Omental fat pad (tissue), 4 donors: ENCODE data around the gene ARHGEF3. TPM values are rescaled to one million over a fixed set of nuclear protein-coding genes. Genes with fewer than 3 reads are reported as not detected.

Experiments used
- ATAC-seq: fragments of 150-250 bp; one replicate; pipeline ENCODE4 v1.9.1; 2016; ENCODE audit warnings: mild to moderate bottlenecking, moderate library complexity; ENCODE audit not compliant: low FRiP score
- DNase-seq: peaks from one replicate; pipeline ENCODE4 v3.0.0-alpha.2; 2019; ENCODE audit warnings: low spot score
- CTCF ChIP-seq, 3 donors: fragments of 450-650 bp; IDR thresholded peaks; one replicate each; pipeline ENCODE4 v1.5.1; 2016 to 2017; ENCODE audit warnings: antibody characterized with exemption in 3 of 3, mild to moderate bottlenecking in 3 of 3, moderate library complexity in 2 of 3
- total RNA-seq, 4 donors: library from RNA; depleted of rRNA; stranded (reverse); fragments of >200 nt; gene quantifications; one replicate each; pipeline ENCODE4 v1.1.0, GENCODE V29; 2016

The ARHGEF3 gene
- total RNA-seq, 4 donors from 2014 or later, result 16.9 to 26.3 (median 21.9) TPM

GRCh38 chr3:56837196-56837955, 35.6 kb upstream of the ARHGEF3 start:
- ATAC-seq (no peak), DNase-seq (no peak)
- no peak for TF ChIP-seq CTCF (IDR thresholded peaks at IDR 0.05)

- no peak for TF ChIP-seq CTCF (IDR thresholded peaks at IDR 0.05)
Observed at GRCh38 chr3:56836276-56837163, 34.8 kb upstream of the ARHGEF3 start.

GRCh38 chr3:56835650-56836227, 34.0 kb upstream of the ARHGEF3 start:
- DNase-seq (no peak), ATAC-seq (no peak)
- TF ChIP-seq CTCF (IDR thresholded peaks at IDR 0.05), result no peak

More at GRCh38 chr3:56836276-56837163, 34.8 kb upstream of the ARHGEF3 start:
- ATAC-seq (no peak), DNase-seq (no peak)

- ATAC-seq (no peak), DNase-seq (no peak)
- no peak for TF ChIP-seq CTCF (IDR thresholded peaks at IDR 0.05)
Observed at GRCh38 chr3:56833536-56833935, 31.8 kb upstream of the ARHGEF3 start.

GRCh38 chr3:56833022-56833421, 31.3 kb upstream of the ARHGEF3 start:
- ATAC-seq (no peak), DNase-seq (no peak)
- TF ChIP-seq CTCF (IDR thresholded peaks at IDR 0.05), result no peak

GRCh38 chr3:56831572-56831971, 29.8 kb upstream of the ARHGEF3 start:
- ATAC-seq, result no peak
- no peak for DNase-seq
- TF ChIP-seq CTCF (IDR thresholded peaks at IDR 0.05), result no peak
